Esophagus muscularis mucosa (tissue), 4 donors: ENCODE data around the gene THBD.

Source experiments
- EP300 ChIP-seq: sonication (generic); formaldehyde crosslinking; IDR thresholded peaks from one replicate; pipeline ENCODE4 v1.6.1; 2017; ENCODE audit warnings: antibody characterized with exemption
- POLR2A ChIP-seq: fragments of 450-650 bp; IDR thresholded peaks from one replicate; pipeline ENCODE4 v1.6.1; 2017; ENCODE audit warnings: antibody characterized with exemption, moderate library complexity, mild to moderate bottlenecking, low read depth
- POLR2AphosphoS5 ChIP-seq, 2 donors: sonication (generic); formaldehyde crosslinking; IDR thresholded peaks; one replicate each; pipeline ENCODE4 v1.6.1; 2017; ENCODE audit warnings: antibody characterized with exemption in 2 of 2
- TF ChIP-seq, protein P1 (sequence below), 3 experiments: fragments of 200-600 bp in 2 of 3; fragments of 450-650 bp in 1 of 3; sonication (generic) in 2 of 3; IDR thresholded peaks; one replicate each; pipeline ENCODE4 v1.5.1; 2017 to 2019; ENCODE audit warnings: antibody characterized with exemption in 3 of 3, mild to moderate bottlenecking in 2 of 3, moderate library complexity in 1 of 3

DNA sequence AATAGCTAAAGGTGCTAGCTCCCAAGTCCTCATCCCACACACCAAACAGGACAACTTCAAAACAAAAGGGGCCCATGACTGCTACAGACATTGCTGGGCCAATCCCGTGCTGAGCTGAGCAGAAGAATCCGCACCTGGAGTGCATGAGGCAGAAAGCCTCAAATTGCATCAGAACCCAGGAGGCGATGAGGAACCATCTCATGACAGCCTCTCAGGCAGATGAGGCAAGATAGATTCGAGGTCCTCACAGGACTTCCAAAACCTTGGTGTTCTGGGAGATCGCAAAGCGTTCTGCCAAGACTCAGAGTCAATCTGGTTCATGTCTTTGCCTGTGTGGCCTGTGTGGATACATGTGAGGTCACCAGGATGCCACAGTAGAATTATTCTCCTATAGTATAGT, 47.2 kb downstream of the THBD start:
- TF ChIP-seq POLR2A, result no peak
- TF ChIP-seq POLR2AphosphoS5 (IDR thresholded peaks at IDR 0.05), result no peak
- TF ChIP-seq, protein P1, sequence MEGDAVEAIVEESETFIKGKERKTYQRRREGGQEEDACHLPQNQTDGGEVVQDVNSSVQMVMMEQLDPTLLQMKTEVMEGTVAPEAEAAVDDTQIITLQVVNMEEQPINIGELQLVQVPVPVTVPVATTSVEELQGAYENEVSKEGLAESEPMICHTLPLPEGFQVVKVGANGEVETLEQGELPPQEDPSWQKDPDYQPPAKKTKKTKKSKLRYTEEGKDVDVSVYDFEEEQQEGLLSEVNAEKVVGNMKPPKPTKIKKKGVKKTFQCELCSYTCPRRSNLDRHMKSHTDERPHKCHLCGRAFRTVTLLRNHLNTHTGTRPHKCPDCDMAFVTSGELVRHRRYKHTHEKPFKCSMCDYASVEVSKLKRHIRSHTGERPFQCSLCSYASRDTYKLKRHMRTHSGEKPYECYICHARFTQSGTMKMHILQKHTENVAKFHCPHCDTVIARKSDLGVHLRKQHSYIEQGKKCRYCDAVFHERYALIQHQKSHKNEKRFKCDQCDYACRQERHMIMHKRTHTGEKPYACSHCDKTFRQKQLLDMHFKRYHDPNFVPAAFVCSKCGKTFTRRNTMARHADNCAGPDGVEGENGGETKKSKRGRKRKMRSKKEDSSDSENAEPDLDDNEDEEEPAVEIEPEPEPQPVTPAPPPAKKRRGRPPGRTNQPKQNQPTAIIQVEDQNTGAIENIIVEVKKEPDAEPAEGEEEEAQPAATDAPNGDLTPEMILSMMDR (IDR thresholded peaks at IDR 0.05), result no peak
- no peak for TF ChIP-seq EP300
